Cardiac muscle cell (in vitro differentiated cells and primary cell): ENCODE measurements around the gene LTBP3. TPM values are rescaled to one million over a fixed set of nuclear protein-coding genes. Genes with fewer than 3 reads are reported as not detected.
A peak's percentile ranks its signal among the peaks of the same experiment; 100 is the strongest.

Experiments
- DNase-seq, 2 donors: peaks; one replicate each; pipeline versions ENCODE4 v3.0.0 to v3.0.0-alpha.2; 2010 to 2017; ENCODE audit warnings: low read depth in 1 of 2, low spot score in 1 of 2
- H3K27ac ChIP-seq: fragments of 200-600 bp; sonication (generic); 2 replicates; pipeline ENCODE4 v1.5.1; 2016
- H3K27me3 ChIP-seq: fragments of 200-600 bp; sonication (generic); 2 replicates; pipeline ENCODE4 v1.6.0; 2016; ENCODE audit warnings: control low read depth
- H3K36me3 ChIP-seq: fragments of 200-600 bp; sonication (generic); 2 replicates; pipeline ENCODE4 v1.5.1; 2016; ENCODE audit warnings: control low read depth
- H3K4me1 ChIP-seq: fragments of 200-600 bp; sonication (generic); 2 replicates; pipeline ENCODE4 v1.8.1; 2017; ENCODE audit warnings: low read depth, mild to moderate bottlenecking, mixed run types
- H3K4me3 ChIP-seq: fragments of 200-600 bp; sonication (generic); 2 replicates; pipeline ENCODE4 v1.5.1; 2016; ENCODE audit warnings: mild to moderate bottlenecking
- H3K9me3 ChIP-seq: fragments of 200-600 bp; sonication (generic); 2 replicates; pipeline ENCODE4 v1.5.1; 2017; ENCODE audit warnings: low read depth, mild to moderate bottlenecking, control low read depth
- polyA plus RNA-seq: library from polyadenylated mRNA; unstranded; fragments of >200 nt; fragmentation: Nextera tagmentation; extraction: Ambion mirVana; gene quantifications from 2 replicates; pipeline ENCODE4 v1.2.1, GENCODE V29; 2016
- total RNA-seq: library from RNA; depleted of rRNA; stranded (reverse); fragments of >200 nt; gene quantifications from 2 replicates; pipeline ENCODE4 v1.2.3, GENCODE V29; 2016
- TF ChIP-seq, protein P1 (sequence below): IDR thresholded peaks from 2 replicates; pipeline ENCODE4 v1.5.1; 2012; ENCODE audit warnings: low read depth, mild to moderate bottlenecking, low read length

Gene LTBP3
- total RNA-seq (61.8 and 98.3 TPM in 2 replicates), polyA plus RNA-seq (53.7 and 60.9 TPM in 2 replicates)

DNA sequence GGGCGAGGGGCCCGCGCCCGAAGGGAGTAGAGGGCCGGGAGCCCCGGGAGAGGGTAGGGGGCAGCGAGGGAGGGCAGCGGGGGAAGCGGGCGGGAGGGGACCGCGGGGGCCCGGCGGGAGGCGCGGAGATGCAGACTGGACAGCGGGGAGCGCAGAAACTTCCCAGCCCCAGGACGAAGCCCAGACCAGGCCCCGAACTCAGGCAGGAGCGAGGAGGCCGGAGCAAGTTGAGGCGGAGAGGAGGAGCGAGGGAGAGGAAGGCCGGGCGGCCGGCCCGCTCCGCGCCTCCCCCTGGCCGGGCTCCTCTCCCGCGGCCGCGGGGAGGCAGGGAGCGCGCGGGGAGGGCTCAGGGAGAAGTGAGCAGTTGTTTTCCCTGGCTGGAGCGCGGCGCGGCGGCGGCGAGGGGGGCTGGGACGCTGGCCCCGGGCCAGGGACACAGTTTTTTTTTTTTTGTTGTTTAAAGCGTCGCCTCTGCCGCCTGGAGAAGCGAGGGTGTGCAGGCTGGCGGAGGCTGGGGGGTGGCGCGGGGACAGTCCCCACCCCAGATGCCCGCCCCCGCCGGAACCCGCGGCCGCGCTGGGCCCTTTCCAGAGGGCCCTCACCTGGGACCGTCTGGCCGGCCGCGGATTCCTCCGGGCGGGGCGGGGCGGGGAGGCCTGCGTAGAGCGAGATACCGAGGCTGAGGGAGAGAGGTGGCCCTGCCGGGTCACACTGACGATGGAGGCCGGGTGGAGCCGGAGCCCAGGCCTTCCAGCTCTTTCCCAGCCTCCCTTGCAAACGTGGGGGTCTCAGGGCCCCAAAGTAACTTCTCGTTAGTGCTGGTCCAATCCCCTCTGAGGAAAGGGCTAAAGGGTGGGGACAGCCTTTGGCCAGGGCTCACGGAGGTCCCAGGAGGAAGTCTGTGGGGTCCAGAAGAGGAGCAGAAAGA lies at the start of gene LTBP3:
LTBP3 (minus strand) TSS at position 358 of the 928 bp plus-strand sequence. CDS start 400 bp downstream, outside the sequence.
- H3K27ac ChIP-seq, result peak within 1 kb of the TSS; percentile 93
- H3K4me1 ChIP-seq, result peaks cover 39% of the 10 kb centered on the region
- no peaks in the 10 kb centered on the region for H3K27me3 ChIP-seq
- H3K9me3 ChIP-seq, result no peaks in the 10 kb centered on the region
- H3K4me3 ChIP-seq, result peak within 1 kb of the TSS; percentile 50
- no peaks in the 10 kb centered on the region for H3K36me3 ChIP-seq
- DNase-seq, result peak; percentile 83 to 94
- TF ChIP-seq, protein P1, sequence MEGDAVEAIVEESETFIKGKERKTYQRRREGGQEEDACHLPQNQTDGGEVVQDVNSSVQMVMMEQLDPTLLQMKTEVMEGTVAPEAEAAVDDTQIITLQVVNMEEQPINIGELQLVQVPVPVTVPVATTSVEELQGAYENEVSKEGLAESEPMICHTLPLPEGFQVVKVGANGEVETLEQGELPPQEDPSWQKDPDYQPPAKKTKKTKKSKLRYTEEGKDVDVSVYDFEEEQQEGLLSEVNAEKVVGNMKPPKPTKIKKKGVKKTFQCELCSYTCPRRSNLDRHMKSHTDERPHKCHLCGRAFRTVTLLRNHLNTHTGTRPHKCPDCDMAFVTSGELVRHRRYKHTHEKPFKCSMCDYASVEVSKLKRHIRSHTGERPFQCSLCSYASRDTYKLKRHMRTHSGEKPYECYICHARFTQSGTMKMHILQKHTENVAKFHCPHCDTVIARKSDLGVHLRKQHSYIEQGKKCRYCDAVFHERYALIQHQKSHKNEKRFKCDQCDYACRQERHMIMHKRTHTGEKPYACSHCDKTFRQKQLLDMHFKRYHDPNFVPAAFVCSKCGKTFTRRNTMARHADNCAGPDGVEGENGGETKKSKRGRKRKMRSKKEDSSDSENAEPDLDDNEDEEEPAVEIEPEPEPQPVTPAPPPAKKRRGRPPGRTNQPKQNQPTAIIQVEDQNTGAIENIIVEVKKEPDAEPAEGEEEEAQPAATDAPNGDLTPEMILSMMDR, result no peak

DNA sequence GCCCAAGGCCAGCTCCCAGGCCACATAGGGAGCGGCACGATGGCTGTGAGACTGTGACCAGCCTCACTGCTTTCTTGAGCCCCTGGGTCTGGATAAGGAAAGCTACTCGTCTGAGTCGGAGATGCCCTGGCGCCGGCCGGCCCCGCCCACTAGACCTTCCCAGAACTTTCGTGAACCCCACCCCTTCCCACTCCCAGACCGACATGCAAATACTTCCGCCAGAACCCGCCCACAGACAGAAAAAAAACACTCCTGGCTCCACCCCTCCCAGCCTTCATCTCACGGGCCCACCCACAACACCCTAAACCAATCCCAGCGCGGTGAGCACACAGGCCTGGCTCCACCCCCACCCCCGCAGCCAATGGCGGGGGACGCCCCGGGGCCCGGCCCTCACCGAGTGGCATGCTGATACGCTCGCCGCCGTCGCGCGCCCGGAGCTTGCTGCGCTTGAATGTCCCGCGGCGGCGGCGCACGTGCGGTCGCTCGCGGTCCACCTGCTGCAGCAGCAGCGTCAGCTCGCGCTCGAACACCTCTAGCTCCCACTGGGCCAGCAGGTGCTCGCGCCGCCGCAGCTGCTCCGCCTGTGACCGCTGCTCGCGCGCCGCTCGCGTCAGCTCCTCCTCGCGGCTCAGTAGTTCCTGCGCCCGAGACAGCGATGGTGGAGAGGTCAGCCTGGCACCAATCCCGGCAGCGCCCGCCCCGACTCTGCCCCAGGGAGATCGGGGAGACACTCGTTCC lies 48.9 kb upstream of the LTBP3 start:
- H3K9me3 ChIP-seq, result no peaks in the 10 kb centered on the region
- H3K27me3 ChIP-seq, result no peaks in the 10 kb centered on the region
- H3K4me3 ChIP-seq, result peak overlapping the region; percentile 8
- peak overlapping the region; percentile 44 for H3K27ac ChIP-seq
- TF ChIP-seq, protein P1, result no peak
- DNase-seq, result peak; percentile 99
- H3K4me1 ChIP-seq, result peaks cover 4% of the 10 kb centered on the region
- H3K36me3 ChIP-seq, result peaks cover 8% of the 10 kb centered on the region

DNA sequence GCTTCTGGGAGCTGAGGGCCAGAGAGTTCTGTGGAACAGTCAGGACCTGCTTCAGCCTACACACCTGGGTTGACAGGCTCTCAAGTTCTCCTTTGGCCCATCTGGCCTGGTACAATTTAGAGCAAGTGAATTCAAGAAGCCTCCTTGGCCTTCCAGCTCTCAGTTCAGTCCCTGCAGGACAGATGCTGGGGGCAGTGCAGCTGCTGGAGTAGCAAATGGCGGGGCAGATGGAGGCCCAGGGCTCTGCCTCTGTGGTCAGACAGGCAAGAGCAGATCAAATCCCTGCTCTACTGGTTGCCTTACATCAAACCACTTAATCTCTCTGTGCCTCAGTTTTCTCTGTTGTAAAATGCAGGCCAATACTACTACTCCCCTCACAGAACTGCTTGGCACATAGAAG lies 46.1 kb upstream of the LTBP3 start:
- H3K36me3 ChIP-seq, result peaks cover 8% of the 10 kb centered on the region

GRCh38 chr11:65599955-65600246 lies 41.7 kb upstream of the LTBP3 start:
- H3K27ac ChIP-seq, result no peak overlapping the region
- peaks cover 5% of the 10 kb centered on the region for H3K36me3 ChIP-seq

More for the DNA sequence above, 46.1 kb upstream of the LTBP3 start:
- Histone ChIP-seq H3K27ac (no peak overlapping the region), H3K27me3 (no peaks in the 10 kb centered on the region), H3K4me1 (peaks cover 4% of the 10 kb centered on the region), H3K4me3 (no peak overlapping the region), H3K9me3 (no peaks in the 10 kb centered on the region)
- TF ChIP-seq, protein P1, result no peak
- no peak for DNase-seq

DNA sequence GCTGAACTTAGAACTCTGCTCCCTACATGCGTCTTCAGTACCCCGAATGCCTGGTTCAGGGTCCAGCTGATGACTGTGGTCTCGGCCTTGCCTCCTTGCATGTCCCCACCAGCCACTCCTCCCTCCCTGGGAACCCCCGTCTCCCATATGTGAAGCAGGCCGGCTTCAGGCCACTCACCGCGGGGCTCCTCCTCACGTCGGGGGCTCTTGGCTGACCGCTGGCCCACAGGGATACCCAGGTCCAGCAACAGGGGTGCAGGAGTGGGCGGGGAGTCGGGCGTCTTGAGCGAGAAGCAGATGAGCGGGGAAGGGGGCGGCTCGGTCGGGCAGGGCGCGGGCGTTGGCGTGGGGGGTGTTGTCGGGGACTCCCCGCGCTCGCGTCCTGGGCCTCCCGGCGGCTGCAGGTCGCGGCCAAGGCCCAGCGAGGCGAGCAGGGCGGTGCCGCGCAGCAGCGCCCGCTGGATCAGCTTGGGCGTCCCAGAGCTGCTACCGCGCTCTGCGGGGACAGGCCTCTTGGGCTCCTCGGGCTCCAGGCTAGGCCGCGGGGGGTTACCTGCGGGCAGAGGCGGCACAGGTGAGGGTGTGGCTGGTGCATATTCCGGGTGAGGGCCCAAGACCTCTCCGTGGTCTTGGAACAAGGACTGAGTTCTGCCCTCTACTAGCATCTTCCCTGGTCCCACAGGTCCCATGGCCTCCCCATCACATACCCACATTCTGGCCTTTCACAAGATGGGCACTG lies 41.2 kb upstream of the LTBP3 start:
- no peaks in the 10 kb centered on the region for H3K9me3 ChIP-seq
- H3K4me3 ChIP-seq, result no peak overlapping the region
- H3K27ac ChIP-seq, result no peak overlapping the region
- no peak for DNase-seq
- H3K27me3 ChIP-seq, result no peaks in the 10 kb centered on the region
- H3K36me3 ChIP-seq, result peaks cover 4% of the 10 kb centered on the region
- TF ChIP-seq, protein P1, result no peak
- H3K4me1 ChIP-seq, result no peaks in the 10 kb centered on the region

More at GRCh38 chr11:65599955-65600246, 41.7 kb upstream of the LTBP3 start:
- DNase-seq, result no peak
- TF ChIP-seq, protein P1, result no peak
- H3K4me3 ChIP-seq, result no peak overlapping the region
- no peaks in the 10 kb centered on the region for H3K4me1 ChIP-seq
- H3K9me3 ChIP-seq, result no peaks in the 10 kb centered on the region
- H3K27me3 ChIP-seq, result no peaks in the 10 kb centered on the region
